Naive thymus-derived CD4-positive, alpha-beta T cell (primary cell): ENCODE data around the gene HRCT1. TPM values are rescaled to one million over a fixed set of nuclear protein-coding genes. Genes with fewer than 3 reads are reported as not detected.

Source experiments
- ATAC-seq: fragments of 150-1000 bp; cut with Tn5 transposase; 2 replicates; pipeline ENCODE4 v1.10.0; 2021; ENCODE audit warnings: mild to moderate bottlenecking, moderate library complexity
- CTCF ChIA-PET: fragments of 350-600 bp; sonication (Branson Sonifier 250); formaldehyde crosslinking; loops from one replicate; lab custom pipeline; 2021; ENCODE audit warnings: antibody characterized with exemption; lab: Charles Lee
- POLR2A ChIA-PET: fragments of 350-600 bp; sonication (Branson Sonifier 250); formaldehyde crosslinking; loops from one replicate; lab custom pipeline; 2021; ENCODE audit warnings: antibody characterized with exemption, inconsistent platforms; lab: Charles Lee
- DNase-seq, 9 donors: peaks; one replicate each; pipeline versions ENCODE4 v3.0.0 to v3.0.0-alpha.2; 2020 to 2022; ENCODE audit warnings: mixed read lengths in 1 of 9
- H3K27ac ChIP-seq: one replicate; pipeline ENCODE4 v1.7.0; 2013; ENCODE audit warnings: mild to moderate bottlenecking, low read depth, low read length, moderate library complexity
- H3K27me3 ChIP-seq, 2 donors: one replicate each; pipeline ENCODE4 v1.7.0; 2013; ENCODE audit warnings: low read length in 2 of 2, mild to moderate bottlenecking in 2 of 2, moderate library complexity in 2 of 2; ENCODE audit not compliant: control insufficient read depth in 2 of 2, insufficient read depth in 2 of 2
- H3K36me3 ChIP-seq, 3 experiments: 1 replicate in 2 of 3; 2 replicates in 1 of 3; pipeline ENCODE4 v1.7.0; 2013; ENCODE audit warnings: low read length in 3 of 3, mild to moderate bottlenecking in 3 of 3, moderate library complexity in 1 of 3; ENCODE audit not compliant: insufficient read depth in 3 of 3, control insufficient read depth in 2 of 3
- H3K4me1 ChIP-seq, 2 donors: one replicate each; pipeline ENCODE4 v1.7.0; 2013; ENCODE audit warnings: low read length in 2 of 2, mild to moderate bottlenecking in 2 of 2, moderate library complexity in 1 of 2; ENCODE audit not compliant: control insufficient read depth in 2 of 2, insufficient read depth in 2 of 2
- H3K4me3 ChIP-seq: 2 replicates; pipeline ENCODE4 v1.7.0; 2013; ENCODE audit warnings: mild to moderate bottlenecking, low read length
- H3K9me3 ChIP-seq, 3 experiments: 1 replicate in 2 of 3; 2 replicates in 1 of 3; pipeline ENCODE4 v1.7.0; 2013; ENCODE audit warnings: low read length in 3 of 3; ENCODE audit not compliant: control insufficient read depth in 2 of 3
- H3K27ac Mint-ChIP-seq, 9 donors: one replicate each; pipeline ENCODE4 v1.8.0; 2020 to 2022; ENCODE audit warnings: mixed read lengths in 9 of 9, mild to moderate bottlenecking in 8 of 9, moderate library complexity in 5 of 9, inconsistent platforms in 2 of 9
- H3K27me3 Mint-ChIP-seq, 5 donors: one replicate each; pipeline ENCODE4 v1.8.0; 2021 to 2022; ENCODE audit warnings: mixed read lengths in 5 of 5, mild to moderate bottlenecking in 1 of 5
- H3K36me3 Mint-ChIP-seq, 5 donors: one replicate each; pipeline ENCODE4 v1.8.0; 2020 to 2022; ENCODE audit warnings: mixed read lengths in 5 of 5, mild to moderate bottlenecking in 3 of 5, inconsistent platforms in 1 of 5
- H3K4me1 Mint-ChIP-seq, 7 donors: one replicate each; pipeline ENCODE4 v1.8.0; 2020 to 2022; ENCODE audit warnings: mixed read lengths in 7 of 7, mild to moderate bottlenecking in 3 of 7, inconsistent platforms in 1 of 7
- H3K4me3 Mint-ChIP-seq, 10 donors: one replicate each; pipeline ENCODE4 v1.8.0; 2020 to 2022; ENCODE audit warnings: mild to moderate bottlenecking in 10 of 10, mixed read lengths in 10 of 10, moderate library complexity in 6 of 10, inconsistent platforms in 2 of 10
- H3K9me3 Mint-ChIP-seq, 11 donors: one replicate each; pipeline ENCODE4 v1.8.0; 2020 to 2022; ENCODE audit warnings: mixed read lengths in 11 of 11, mild to moderate bottlenecking in 4 of 11, inconsistent platforms in 1 of 11, moderate library complexity in 1 of 11
- intact Hi-C, 2 donors: fragments of 100-400 bp; cut with micrococcal nuclease; formaldehyde crosslinking; loops; one replicate each; pipeline ENCODE4 v1.15.1; 2023
- polyA plus RNA-seq, 2 donors: library from polyadenylated mRNA; unstranded; fragments of 300-500 nt; fragmentation: Illumina TruSeq; gene quantifications; one replicate each; pipeline ENCODE4 v1.2.3, GENCODE V29; 2021
- total RNA-seq, 6 experiments: library from RNA in 5 of 6; stranded (reverse) in 5 of 6; gene quantifications; 1 replicate in 5 of 6; 2 replicates in 1 of 6; pipeline ENCODE4 v1.2.3 and lab custom pipeline; 2021 to 2026

HRCT1 gene
- total and polyA plus RNA-seq, 7 experiments from 2014 or later: not detected

DNA sequence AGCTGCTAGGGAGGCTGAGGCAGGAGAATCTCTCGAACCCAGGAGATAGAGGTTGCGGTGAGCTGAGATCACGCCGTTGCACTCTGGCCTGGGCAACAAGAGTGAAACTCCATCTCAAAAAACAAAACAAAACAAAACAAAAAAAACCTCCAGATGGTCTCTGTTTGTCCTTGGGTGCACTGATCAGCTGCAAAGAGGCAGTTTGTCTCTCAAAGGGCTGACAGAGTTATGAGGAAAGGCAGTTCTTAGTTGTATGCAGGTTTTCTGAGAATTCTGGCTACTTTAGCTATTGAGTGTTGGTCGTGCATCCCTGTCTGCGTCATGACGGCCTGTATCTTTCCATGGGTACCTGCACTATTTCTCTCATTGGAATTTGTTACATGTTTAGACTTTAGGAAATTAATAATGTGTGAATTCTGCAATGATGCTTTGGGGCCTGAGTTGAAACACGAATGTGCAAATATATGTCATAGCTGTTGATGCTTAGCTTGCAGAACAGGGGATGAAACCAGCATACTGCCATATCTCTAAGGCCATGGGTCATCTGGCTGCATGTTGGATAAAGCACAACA, 33.8 kb downstream of the HRCT1 start:
- peaks cover 0 to 8% (median 6%) of the 10 kb centered on the region in 5 donors for H3K36me3 Mint-ChIP-seq
- peak overlapping the region; percentile 25 for H3K27ac ChIP-seq
- peaks cover 30 to 88% (median 83%) of the 10 kb centered on the region in 7 donors for H3K4me1 Mint-ChIP-seq
- H3K9me3 Mint-ChIP-seq: peaks cover 0 to 7% (median 3%) of the 10 kb centered on the region in 11 donors
- intact Hi-C loops: loop anchor here in 1 of 2 donors (2.0 kb wide), 2 partner anchors 15 to 29 kb away; no protein-coding TSS in a partner anchor
- H3K9me3 ChIP-seq: no peaks in the 10 kb centered on the region
- no peak overlapping the region for H3K4me3 ChIP-seq
- DNase-seq (no peak), ATAC-seq (no peak)
- H3K4me3 Mint-ChIP-seq: peak overlapping the region; percentile 14 to 82 (median 74)
- no peaks in the 10 kb centered on the region for H3K27me3 ChIP-seq
- peaks cover 13 to 75% of the 10 kb centered on the region in 2 donors for H3K4me1 ChIP-seq
- H3K27me3 Mint-ChIP-seq: no peaks in the 10 kb centered on the region
- H3K36me3 ChIP-seq: no peaks in the 10 kb centered on the region
- peak overlapping the region; percentile 20 to 96 (median 82) for H3K27ac Mint-ChIP-seq
- CTCF ChIA-PET: interaction anchor here (0.5 to 2.9 kb wide), 9 partner anchors 13 to 68 kb away, joined by 3 to 17 read pairs (median 3); no protein-coding TSS in a partner anchor
- POLR2A ChIA-PET: interaction anchor here (0.9 to 2.2 kb wide), 7 partner anchors 10 to 126 kb away, joined by 3 to 11 read pairs (median 5); no protein-coding TSS in a partner anchor

GRCh38 chr9:35940458-35941407, 34.7 kb downstream of the HRCT1 start:
- Mint-ChIP-seq H3K27me3 (no peaks in the 10 kb centered on the region), H3K36me3 (peaks cover 0 to 8% (median 6%) of the 10 kb centered on the region in 5 donors), H3K4me3 (peak overlapping the region; percentile 5 to 82 (median 74)), H3K4me1 (peaks cover 32 to 97% (median 92%) of the 10 kb centered on the region in 7 donors), H3K27ac (peak overlapping the region; percentile 43 to 96 (median 80)), H3K9me3 (peaks cover 0 to 7% (median 3%) of the 10 kb centered on the region in 11 donors)
- intact Hi-C loops: loop anchor here in 1 of 2 donors (2.0 kb wide), 1 partner anchor 30 kb away; no protein-coding TSS in a partner anchor
- ChIA-PET POLR2A (interaction anchor here (0.9 to 2.2 kb wide), 8 partner anchors 9 to 126 kb away, joined by 3 to 11 read pairs (median 5); no protein-coding TSS in a partner anchor), CTCF (interaction anchor here (0.5 to 2.9 kb wide), 12 partner anchors 12 to 896 kb away, joined by 3 to 17 read pairs (median 4); partner anchors contain the start of gene RMRP)
- Histone ChIP-seq H3K36me3 (no peaks in the 10 kb centered on the region), H3K27ac (no peak overlapping the region), H3K4me3 (peak overlapping the region; percentile 8), H3K27me3 (no peaks in the 10 kb centered on the region), H3K9me3 (no peaks in the 10 kb centered on the region), H3K4me1 (peaks cover 13 to 85% of the 10 kb centered on the region in 2 donors)
- peak; percentile 72 for ATAC-seq
- peak in 7 of 9 donors; percentile 26 to 67 (median 56) for DNase-seq

DNA sequence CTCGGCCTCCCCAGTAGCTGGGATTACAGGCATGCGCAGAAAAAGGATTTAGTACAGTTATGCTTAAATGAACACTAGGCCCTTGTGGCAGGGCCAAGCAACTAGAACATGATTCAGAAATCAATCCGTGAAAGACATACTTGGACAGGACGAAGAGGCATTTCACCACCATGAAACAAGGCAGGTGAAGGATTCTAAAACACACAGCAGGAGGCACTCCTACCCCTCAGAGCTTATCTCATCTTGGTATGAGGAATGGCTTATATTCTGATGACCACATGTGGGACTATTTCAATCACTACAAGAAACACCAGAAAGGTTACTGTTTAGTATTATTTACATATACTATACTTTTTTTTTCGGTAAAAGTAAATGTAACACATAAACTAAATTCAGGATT, 36.3 kb downstream of the HRCT1 start:
- peaks cover 0 to 2% (median 1%) of the 10 kb centered on the region in 5 donors for H3K36me3 Mint-ChIP-seq
- no peak overlapping the region for H3K27ac ChIP-seq
- no peaks in the 10 kb centered on the region for H3K36me3 ChIP-seq
- H3K9me3 Mint-ChIP-seq: peaks cover 0 to 2% (median under 1%) of the 10 kb centered on the region in 11 donors
- H3K9me3 ChIP-seq: no peaks in the 10 kb centered on the region
- POLR2A ChIA-PET: interaction anchor here (0.6 to 2.8 kb wide), 5 partner anchors 10 to 66 kb away, joined by 3 to 9 read pairs (median 6); no protein-coding TSS in a partner anchor
- DNase-seq: no peak
- intact Hi-C loops: no loop called here
- peak overlapping the region in 8 of 9 donors; percentile 23 to 82 (median 69) for H3K27ac Mint-ChIP-seq
- no peak overlapping the region for H3K4me3 ChIP-seq
- no peak for ATAC-seq
- H3K27me3 ChIP-seq: no peaks in the 10 kb centered on the region
- CTCF ChIA-PET: interaction anchor here (0.6 kb wide), 1 partner anchor 39 kb away, joined by 3 read pairs; no protein-coding TSS in a partner anchor
- H3K4me3 Mint-ChIP-seq: peak overlapping the region in 3 of 10 donors; percentile 29 to 75 (median 40)
- H3K4me1 ChIP-seq: peaks cover 13 to 81% of the 10 kb centered on the region in 2 donors
- H3K4me1 Mint-ChIP-seq: peaks cover 35 to 92% (median 85%) of the 10 kb centered on the region in 7 donors
- H3K27me3 Mint-ChIP-seq: no peaks in the 10 kb centered on the region

DNA sequence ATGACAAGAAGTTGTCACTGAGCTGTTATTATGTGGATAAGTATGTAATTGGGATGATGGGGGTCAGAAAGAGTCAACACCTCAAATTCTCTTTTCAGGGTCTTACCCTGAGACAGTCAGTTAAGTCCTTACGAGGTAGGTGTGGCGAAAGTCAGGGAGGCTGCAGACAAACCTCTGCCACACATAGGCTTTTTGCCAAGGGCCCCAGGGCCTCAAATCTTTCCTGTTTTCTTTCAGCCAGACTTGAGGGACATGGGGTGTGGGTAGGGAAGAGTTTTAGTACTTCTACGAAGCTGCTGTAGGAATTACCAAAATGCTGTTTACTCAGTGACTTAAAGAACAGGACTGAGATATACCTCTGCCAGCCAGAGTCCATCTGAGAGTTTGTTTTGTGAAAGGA, 38.2 kb downstream of the HRCT1 start:
- Histone ChIP-seq H3K27me3 (no peaks in the 10 kb centered on the region), H3K36me3 (no peaks in the 10 kb centered on the region), H3K4me1 (peaks cover 13 to 77% of the 10 kb centered on the region in 2 donors), H3K27ac (no peak overlapping the region), H3K4me3 (no peak overlapping the region), H3K9me3 (no peaks in the 10 kb centered on the region)
- no peak for ATAC-seq
- H3K36me3 Mint-ChIP-seq: no peaks in the 10 kb centered on the region
- peak overlapping the region in 8 of 10 donors; percentile 1 to 70 (median 38) for H3K4me3 Mint-ChIP-seq
- peaks cover 30 to 84% (median 77%) of the 10 kb centered on the region in 7 donors for H3K4me1 Mint-ChIP-seq
- H3K27ac Mint-ChIP-seq: peak overlapping the region in 8 of 9 donors; percentile 13 to 82 (median 62)
- ChIA-PET CTCF (interaction anchor here (1.0 to 3.9 kb wide), 10 partner anchors 11 to 154 kb away, joined by 3 to 80 read pairs (median 7); partner anchors contain the start of genes HRCT1 and SPAAR), POLR2A (interaction anchor here (0.5 to 2.8 kb wide), 5 partner anchors 8 to 171 kb away, joined by 3 to 9 read pairs (median 4); no protein-coding TSS in a partner anchor)
- H3K9me3 Mint-ChIP-seq: no peaks in the 10 kb centered on the region
- intact Hi-C loops: no loop called here
- peaks cover 0 to 8% (median 0%) of the 10 kb centered on the region in 5 donors for H3K27me3 Mint-ChIP-seq
- DNase-seq: no peak

DNA sequence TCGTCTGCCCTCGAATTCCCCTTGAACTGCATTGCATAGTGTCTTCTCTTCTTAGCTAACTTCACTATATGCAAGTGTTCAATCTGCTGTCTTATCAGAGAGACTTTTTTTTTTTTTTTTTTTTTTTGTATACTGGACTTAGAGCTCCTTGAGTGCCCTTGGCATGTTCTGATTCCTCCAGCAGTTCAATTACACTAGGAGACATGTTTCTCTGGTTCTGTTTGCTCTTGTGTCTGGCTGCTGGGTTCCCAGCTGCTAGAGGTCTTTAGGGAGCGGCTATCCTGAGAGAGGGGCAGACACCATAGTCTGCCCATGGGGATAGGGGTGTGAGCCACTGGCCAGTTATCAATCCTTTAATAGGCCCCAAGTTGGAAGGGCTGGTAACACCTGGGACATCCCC, 38.8 kb downstream of the HRCT1 start:
- H3K36me3 ChIP-seq: no peaks in the 10 kb centered on the region
- CTCF ChIA-PET: interaction anchor here (0.7 to 3.9 kb wide), 16 partner anchors 10 to 1537 kb away, joined by 3 to 80 read pairs (median 5); partner anchors contain the start of genes HRCT1 and SPAAR
- ATAC-seq (no peak), DNase-seq (no peak)
- intact Hi-C loops: loop anchor here (1.0 kb wide), 1 partner anchor 42 kb away; no protein-coding TSS in a partner anchor
- no peak overlapping the region for H3K27ac ChIP-seq
- Mint-ChIP-seq H3K9me3 (no peaks in the 10 kb centered on the region), H3K4me3 (peak overlapping the region in 8 of 10 donors; percentile 8 to 70 (median 46)), H3K27me3 (peaks cover 0 to 11% (median 0%) of the 10 kb centered on the region in 5 donors), H3K4me1 (peaks cover 25 to 83% (median 78%) of the 10 kb centered on the region in 7 donors), H3K27ac (peak overlapping the region in 8 of 9 donors; percentile 41 to 82 (median 58)), H3K36me3 (no peaks in the 10 kb centered on the region)
- H3K9me3 ChIP-seq: no peaks in the 10 kb centered on the region
- H3K4me3 ChIP-seq: no peak overlapping the region
- peaks cover 11 to 77% of the 10 kb centered on the region in 2 donors for H3K4me1 ChIP-seq
- no peaks in the 10 kb centered on the region for H3K27me3 ChIP-seq
- POLR2A ChIA-PET: interaction anchor here (0.5 to 2.8 kb wide), 5 partner anchors 9 to 1309 kb away, joined by 3 to 9 read pairs (median 4); no protein-coding TSS in a partner anchor
